Renal cortical epithelial cell (primary cell): ENCODE data around the gene B3GAT1. TPM values are rescaled to one million over a fixed set of nuclear protein-coding genes. Genes with fewer than 3 reads are reported as not detected.
"Not testable (repeated sequence)": the region's sequence is repeated elsewhere in the genome, so short reads cannot be mapped to it uniquely, and the experiment has no call there.

Experiments
- DNase-seq: peaks from one replicate; pipeline ENCODE4 v3.0.0-alpha.2; 2011; ENCODE audit warnings: low read depth
- total RNA-seq: library from RNA; depleted of rRNA; stranded (reverse); fragments of >200 nt; gene quantifications from 2 replicates; pipeline ENCODE4 v1.2.3, GENCODE V29; 2014

B3GAT1 gene
- total RNA-seq, 1 donor from 2014 or later: 0.10 TPM

GRCh38 chr11:134355656-134356055 is 56.4 kb downstream of the B3GAT1 start:
- no peak for DNase-seq

- no peak for DNase-seq
Observed at GRCh38 chr11:134355136-134355535, 56.9 kb downstream of the B3GAT1 start.

GRCh38 chr11:134352111-134352510 is 59.9 kb downstream of the B3GAT1 start:
- DNase-seq: no peak

- no peak for DNase-seq
Observed at GRCh38 chr11:134350381-134350780, 61.7 kb downstream of the B3GAT1 start.

DNA sequence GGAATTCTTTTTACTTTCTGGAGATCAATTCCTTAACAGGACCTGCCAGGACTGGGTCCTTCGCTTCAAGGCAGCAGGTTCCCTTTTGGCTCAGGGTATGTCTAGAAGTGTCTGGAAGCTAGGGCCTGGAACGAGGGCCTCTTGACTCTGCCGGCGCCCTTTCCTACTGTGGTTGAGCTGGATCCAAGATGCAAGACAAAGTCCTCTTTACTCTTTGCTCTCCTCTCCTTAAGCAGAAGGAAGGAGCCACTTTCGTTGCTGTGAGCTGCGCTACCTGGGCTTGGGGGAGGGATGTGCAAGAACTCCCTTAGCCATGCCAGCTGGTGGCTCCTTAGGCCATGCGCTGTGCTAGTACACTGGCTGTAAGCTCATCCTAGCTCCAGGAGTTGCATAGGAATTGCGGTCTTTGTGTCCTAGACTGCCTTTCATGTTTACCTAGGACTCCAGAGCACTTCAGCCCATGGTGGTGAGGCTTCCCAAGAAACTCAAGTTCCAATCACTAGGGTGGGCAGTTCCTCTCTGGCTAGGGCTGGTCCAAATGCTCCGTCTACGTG is 62.2 kb downstream of the B3GAT1 start:
- DNase-seq: no peak

- DNase-seq: no peak
Observed at GRCh38 chr11:134349109-134349801, 62.8 kb downstream of the B3GAT1 start.

- no peak for DNase-seq
Observed at GRCh38 chr11:134347441-134347840, 64.6 kb downstream of the B3GAT1 start.

DNA sequence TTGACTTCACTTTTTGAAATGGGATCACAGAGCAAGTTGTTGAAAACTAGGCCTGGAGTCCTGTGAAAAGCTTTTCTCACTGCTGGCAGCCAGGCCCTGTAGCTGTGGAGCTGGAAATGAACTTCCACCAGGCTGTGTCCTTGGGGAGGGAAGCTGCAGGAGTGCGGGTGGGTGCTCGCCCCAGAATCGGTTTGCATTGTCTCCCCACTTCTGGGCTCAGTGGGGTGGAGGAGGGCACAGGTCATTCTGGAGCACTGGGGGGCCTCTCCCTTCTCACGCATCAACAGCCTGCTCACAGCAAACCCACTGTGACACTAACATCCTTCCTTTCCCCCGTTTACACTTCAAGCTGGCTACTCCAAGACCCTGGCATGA is 65.1 kb downstream of the B3GAT1 start:
- DNase-seq: no peak

DNA sequence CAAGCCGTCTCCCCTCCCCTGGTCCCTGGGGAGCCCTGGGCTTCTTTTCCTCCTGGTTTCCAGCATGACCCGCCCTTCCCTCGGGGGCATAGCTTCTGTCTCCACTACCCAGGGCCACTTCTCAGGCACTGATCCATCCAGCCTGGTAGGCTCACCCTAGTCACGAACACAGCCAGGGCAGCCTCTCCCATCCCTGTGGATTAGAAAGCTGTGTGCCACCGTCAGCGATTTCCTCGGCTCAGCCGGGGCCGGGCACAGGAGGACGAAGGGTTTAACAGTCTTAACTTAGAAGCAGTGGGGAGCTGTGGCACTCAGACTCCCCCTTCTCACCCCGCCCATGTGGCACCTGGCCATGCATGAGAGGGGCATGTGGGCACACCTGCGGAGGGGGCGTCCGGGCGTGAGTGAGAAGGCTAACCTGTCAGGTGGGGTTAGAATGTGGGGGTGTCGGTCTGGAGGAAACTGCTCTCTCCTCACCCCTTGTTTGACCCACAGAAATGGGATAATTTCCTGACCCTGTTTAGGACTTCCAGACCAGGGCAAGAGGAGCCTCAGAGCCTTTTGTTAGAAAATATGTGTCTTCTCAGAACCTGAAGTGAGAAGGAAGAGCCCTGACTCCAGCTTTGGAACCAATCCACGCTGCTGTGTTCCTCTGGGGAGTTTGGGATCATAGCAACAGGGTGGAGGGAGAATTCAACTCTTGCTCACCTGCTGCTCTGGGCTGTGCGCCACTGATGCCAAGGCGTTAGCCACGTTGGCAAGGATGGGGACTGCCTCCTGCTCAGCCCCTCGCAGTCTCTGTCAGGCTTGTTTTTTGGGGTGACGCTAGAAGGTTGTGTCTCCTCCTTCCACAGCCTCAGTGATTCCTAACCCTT is 65.7 kb downstream of the B3GAT1 start:
- DNase-seq: no peak

GRCh38 chr11:134345237-134345550 is 66.8 kb downstream of the B3GAT1 start:
- DNase-seq: no peak

DNA sequence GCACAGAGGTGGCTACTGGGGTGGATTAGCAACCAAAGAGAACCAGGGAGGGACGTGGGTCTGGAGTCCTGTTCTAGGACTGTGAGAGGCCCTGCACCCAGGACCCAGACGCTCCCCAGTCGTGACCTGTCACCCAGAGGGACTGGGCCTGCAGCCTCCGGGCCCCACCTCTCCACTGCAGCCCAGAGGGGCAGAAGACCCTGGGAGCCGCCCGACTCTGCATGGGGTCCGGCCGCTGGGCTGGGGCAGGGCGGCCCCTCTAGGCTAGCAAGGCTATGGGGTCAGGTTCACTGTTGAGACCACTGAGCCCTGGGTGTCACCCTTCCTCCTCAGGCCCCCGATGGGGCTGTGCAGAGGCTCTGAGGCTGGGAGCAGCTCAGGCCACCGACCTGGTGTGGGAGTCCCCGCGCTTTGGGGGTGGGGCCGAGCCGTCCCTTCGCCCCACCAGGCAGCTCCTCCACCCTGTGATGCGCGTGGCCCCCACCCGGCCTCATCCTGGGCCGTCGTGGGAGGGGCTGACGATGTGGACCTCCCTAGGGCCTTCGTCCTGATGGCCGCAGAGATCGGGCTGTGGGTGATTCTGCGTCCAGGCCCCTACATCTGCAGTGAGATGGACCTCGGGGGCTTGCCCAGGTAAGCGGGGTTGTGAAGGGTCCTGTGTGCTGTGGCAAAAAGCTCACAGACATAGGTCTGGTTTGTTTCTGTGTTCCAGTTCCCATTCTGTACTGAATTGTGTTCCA is 67.4 kb downstream of the B3GAT1 start:
- DNase-seq: not testable (repeated sequence)

DNA sequence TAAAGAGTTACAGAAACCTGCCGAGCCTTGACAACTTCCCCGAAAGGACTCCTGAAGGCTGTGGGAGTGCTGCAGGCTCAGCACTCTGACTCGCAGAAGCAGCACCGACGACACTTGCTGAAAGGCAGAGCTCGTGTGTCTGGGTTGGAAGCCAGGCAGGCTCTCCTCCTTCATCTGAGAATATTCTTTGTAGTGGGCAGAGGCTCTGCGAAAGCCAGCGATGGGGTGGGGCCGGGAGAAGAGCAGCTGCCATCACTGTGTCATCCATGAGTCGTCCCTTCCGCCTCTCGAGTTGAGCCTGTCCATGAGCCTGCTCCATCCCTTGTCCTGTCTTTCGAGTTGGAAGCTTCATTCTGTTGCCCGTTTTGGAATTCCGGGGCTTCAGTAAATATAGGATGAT is 68.4 kb downstream of the B3GAT1 start:
- DNase-seq: no peak

DNA sequence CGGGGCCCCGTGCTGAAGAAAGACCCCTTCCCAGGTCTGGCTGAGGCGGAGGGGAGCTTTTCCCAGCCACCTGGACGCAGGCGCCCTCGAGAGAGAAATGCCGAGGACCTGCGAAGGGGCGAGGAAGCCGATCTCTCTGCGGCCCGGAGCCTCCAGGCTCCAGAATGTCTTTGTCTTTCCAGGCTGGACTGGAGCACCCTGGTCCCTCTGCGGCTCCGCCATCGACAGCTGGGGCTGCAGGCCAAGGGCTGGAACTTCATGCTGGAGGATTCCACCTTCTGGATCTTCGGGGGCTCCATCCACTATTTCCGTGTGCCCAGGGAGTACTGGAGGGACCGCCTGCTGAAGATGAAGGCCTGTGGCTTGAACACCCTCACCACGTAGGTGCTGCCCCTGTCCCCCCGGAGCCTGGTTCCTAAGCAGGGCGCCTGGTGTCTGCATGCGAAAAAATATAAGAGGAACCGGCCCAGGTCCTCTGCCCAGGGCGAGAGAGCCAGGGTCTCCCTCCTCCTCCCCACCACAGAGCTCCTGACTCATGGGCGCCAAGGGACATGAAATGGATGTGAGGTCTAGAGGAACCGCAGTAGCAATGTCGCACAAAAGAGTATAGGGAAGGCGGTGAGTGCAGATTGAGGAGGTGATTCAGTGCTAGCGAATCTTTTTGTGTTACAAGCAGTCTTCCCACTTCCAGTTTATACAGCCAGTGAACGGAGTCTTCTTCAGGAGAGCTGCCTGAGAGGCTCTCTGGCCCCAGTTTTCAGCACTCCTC is 69.3 kb downstream of the B3GAT1 start:
- no peak for DNase-seq

GRCh38 chr11:134341805-134342571 is 70.1 kb downstream of the B3GAT1 start:
- no peak for DNase-seq

DNA sequence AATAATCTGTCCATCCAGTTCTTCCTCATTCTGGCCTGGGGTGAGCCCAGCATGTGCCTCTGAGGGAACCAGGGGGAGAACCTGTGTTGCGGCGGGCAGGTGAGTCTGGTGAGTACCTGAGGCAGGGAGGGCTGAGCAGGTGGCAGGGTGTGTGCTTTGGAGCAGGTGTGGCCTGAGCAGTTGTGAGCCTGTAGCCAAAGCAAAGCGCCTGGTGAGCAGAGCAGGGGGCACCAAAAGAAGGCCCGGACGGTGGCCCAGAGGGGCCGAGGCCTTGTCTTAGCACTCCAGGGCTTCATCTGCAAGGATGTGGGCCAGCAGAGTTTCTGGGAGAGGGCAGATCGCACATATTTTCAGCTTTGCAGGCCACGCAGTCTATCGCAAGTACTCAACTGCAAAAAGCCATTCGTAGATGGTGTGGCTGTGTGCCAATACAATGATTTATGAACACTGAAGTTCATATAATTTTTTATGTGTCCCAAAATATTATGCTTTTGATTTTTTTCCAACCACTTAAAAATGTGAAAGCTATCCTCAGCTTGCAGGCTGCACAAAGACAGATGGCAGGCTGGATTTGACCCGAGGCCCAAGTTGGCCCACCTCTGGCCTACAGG is 71.6 kb downstream of the B3GAT1 start:
- no peak for DNase-seq

DNA sequence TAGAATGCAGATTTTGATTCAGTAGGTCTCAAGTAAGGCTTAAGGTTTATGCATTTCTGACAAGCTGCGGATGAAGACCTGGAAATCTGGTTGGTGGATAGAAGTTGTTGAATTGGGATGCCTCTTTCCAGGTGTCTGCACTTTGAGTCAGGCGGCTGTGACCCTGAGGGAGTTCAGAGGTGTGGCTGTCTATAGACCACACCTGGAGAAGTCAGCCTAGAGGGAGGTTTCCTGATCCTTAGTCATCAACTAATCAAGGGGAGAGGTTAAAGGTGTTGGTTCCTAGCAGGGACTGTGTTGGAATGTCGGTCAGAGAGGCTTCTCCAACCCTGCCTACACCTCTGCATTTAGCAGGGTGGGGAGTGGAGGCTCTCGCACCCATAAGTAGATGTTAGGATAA is 72.3 kb downstream of the B3GAT1 start:
- no peak for DNase-seq

DNA sequence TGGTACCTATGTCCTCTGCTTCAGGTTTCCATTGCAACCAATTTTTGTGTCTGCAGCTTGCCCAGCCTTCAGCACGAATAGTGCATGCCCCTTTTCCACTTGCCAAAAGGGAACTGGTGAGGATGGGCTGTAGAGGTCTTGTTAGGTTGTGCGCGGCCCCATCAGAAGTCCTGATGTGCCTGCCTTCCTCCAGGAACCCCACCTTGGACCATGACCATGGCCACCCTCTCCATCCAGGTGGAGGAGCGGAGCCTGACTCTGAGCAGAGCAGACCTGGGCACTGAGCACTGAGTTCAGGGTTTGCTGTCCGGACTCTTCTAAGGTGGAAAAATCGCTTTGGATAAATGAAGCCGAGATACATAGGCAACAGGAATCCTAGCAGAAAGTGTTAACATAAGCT is 73.4 kb downstream of the B3GAT1 start:
- no peak for DNase-seq

- no peak for DNase-seq
Observed at GRCh38 chr11:134338068-134338467, 74.0 kb downstream of the B3GAT1 start.

GRCh38 chr11:134337051-134337450 is 75.0 kb downstream of the B3GAT1 start:
- no peak for DNase-seq

DNA sequence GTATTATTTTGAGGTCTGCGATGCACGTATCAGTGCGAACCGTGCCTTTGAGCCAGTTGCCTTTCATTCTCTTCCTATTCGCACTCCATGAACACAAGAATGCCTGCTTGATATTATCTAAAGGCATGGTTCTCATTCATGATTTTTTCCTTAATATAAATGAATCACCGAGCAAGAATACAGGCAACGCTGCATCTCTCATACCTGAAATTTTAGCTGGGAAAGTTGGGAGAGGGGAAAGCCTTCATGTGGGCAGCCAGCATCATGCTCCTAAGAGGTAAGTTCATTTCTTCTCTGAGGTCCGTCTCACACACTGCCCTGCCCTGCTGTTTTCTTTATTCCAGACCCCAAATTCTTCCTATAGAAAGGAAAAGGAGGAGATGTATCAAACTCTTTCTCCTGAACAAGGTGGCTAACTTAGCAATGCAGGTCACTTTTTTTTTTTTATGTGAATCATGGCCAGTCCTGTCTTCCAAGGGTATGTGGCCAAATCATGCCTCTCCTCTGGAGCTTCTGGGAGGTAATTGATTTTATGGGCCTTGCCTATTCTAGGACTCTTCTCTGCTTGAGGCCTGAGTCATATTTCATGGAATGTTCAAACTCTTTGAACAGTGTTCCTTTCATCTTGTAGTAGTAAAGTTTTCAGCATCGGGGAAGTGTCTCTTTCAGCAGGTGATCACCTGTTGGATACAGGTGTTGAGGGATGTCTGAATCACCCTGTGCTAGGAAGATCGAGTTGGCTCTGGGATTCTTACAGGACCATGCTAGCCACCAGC is 77.1 kb downstream of the B3GAT1 start:
- DNase-seq: no peak
